Endometrium (tissue), 2 donors: ENCODE results near the gene ECE2.
A peak's percentile ranks its signal among the peaks of the same experiment; 100 is the strongest.

Experiments used
- FAIRE-seq: peaks from 2 replicates; lab custom pipeline; 2012; peaks lifted over from hg19 to GRCh38; lab: Jason Lieb, UNC
- donor health status: control.
- donor health status: control.

ECE2 gene

DNA sequence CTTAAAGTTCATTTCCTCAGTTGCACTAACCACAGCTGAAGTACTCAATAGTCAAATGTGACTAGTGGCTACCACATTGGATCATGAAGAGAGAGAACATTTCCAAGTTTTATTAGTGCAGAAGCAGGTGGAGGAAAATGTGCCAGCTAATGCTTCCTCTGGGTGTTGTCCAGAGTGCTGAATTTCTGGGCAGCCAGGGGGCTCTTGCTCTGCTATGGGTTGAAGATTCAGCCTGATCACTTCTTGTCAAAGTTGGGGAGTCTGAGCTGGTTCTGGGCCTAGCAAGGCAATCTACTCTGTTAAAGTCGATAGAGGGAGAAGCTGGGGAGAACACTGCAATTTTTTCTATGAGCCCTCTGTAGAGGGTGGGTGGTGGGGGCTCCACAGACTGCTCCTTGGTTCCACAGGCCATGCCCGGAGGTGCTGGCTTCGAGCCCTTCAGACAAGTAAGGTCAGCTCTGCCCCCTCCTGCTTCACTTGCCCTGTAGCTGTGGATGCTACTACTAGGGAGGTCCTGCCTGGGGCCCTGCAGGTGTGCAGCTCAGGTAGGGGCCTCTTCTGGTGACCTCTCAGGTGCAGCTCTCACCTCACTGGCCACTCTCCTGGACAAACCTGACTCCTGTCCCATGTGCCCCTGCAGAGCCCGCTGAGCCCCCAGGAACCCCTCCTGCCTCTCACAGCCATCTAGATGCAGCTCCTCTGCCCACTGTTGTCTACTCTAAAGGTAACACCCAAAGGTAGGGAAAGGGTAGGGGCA, 35.3 kb upstream of the ECE2 start:
- no peak for FAIRE-seq

DNA sequence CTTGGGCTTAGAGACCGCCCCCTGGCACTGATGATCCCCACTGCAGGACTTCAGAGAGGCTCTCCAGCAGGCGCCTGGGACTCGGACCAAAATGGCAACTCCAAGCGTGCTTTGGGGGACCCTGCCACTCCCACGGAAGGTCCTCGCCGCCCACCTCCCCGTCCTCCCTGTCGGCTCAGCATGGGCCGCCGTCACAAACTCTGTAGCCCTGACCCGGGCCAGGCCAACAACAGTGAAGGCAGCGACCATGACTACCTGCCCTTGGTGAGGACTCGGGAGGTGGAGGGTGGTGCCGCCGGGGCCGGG, 34.7 kb upstream of the ECE2 start:
- FAIRE-seq = no peak

DNA sequence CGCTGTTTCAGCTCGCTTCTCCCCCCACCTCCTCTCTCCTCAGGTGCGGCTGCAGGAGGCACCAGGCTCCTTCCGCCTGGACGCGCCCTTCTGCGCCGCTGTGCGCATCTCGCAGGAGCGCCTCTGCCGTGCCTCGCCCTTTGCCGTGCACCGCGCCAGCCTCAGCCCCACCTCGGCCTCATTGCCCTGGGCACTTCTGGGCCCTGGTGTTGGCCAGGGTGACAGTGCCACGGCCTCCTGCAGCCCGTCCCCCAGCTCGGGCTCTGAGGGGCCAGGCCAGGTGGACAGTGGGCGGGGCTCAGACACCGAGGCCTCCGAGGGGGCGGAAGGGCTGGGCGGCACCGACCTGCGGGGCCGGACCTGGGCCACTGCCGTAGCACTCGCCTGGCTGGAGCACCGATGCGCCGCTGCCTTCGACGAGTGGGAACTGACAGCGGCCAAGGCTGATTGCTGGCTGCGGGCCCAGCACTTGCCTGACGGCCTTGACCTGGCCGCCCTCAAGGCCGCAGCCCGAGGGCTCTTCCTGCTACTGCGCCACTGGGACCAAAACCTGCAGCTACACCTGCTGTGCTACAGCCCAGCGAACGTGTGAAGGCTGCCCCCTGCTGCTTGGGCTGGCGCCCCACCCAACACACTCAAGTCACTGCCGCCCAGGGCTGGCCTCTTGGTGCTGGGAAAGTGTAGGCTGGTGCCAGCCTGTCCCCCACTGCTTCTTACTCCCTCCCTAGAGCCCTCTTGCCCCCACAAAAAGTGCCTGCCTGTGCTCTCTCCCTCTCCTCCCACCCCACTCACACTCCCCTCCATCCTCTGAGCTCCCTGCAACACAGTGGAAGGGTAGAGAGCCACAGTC, 34.1 kb upstream of the ECE2 start:
- FAIRE-seq = no peak

DNA sequence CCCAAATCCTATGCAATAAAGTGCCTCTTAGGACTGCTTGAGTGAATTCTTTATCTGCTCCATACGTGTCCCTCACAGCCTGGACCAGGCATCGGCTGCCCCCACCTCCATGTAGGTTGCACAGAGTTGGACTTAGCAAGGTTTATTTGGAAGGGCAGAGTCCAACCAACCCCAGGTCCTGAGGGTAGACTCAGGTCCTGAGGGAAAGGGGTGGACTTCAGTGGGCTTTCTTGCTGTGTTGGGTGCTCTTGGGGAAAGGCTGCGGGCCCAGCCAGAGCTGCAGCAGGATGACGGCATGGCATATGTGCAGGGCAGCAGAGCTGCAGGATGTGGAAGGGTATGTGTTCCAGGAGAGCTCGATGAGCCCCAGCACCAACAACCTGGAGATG, 33.5 kb upstream of the ECE2 start:
- FAIRE-seq = no peak

DNA sequence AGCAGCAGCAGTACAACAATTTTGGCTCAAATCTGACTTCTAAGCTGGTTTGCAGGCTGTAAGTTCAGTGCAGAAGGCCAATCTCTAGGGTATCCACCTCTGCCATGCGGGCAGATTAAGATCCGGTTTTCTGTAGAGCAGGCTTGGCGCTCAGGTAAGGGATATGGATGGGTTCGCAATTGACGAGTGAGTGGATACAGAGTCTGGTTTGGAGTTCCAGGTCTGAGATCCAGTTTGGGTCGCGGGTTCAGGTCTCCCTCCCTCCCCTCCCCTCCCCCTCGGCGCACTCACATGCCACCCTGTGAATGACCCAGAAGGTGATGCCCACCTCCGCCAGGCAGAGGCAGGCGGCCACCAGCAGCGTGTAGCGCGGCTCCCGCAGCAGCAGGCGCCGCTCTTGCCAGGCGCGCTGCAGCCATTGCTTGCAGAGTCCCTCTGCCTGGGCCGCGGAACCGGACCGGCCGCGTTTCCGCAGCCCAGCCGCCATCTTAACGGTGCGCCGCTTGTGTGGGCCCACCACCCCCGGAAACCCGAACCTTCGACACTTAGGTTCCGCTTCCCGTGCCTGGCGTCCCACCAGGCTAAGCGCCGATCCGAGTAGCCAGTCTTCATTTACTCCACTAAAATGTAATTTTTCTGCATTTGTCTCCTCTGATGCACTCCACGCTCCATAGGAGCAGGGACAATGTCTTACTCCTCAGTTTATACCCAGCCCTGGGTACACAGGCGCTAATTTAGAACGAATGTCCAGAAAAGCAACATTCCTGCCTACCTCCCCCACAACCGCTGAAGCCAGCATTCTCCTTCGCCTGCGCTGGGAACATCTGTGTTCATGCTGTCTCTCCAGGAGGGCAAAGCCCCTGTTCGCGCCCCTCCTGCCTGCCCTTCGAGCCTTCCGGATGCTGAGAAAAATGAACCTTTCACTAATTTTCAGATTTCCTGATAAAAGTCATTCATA, 27.1 kb upstream of the ECE2 start, which contains the start of gene ALG3:
TSS of gene ALG3 (minus strand) at position 509 of the 958 bp plus-strand sequence. CDS start at position 487, 22 bp downstream.
- no peak for FAIRE-seq

DNA sequence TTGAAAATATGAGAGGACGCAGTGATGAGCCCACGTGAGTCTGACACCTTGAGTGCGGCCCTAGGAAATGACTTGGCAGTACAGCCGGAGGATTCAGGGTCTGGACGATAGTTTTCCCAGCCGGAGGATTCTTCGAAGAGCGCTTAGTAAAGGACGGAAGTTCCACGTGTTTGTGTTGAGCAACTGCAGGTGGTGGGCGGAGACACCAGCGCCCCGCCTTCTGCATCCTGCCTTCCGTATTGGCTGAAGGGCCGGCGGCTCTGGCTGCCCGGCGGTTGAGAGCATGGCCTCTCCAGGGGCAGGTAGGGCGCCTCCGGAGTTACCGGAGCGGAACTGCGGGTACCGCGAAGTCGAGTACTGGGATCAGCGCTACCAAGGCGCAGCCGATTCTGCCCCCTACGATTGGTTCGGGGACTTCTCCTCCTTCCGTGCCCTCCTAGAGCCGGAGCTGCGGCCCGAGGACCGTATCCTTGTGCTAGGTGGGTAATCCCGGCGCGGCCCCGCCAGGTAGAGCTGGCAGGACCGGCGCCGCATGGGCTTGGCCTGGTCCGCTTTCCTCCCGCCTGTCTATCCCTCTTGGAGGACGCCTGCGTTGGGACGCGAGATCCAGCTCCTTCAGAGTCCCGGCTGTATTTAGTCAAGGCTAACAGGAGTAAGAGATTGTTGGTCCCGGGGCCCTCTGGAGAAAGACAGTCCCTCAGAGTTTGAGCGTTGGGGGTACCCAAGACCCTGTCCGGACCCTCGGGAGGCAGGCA, 26.2 kb upstream of the ECE2 start, which contains the start of gene EEF1AKMT4:
TSS of gene EEF1AKMT4 (plus strand) at position 261 of the 755 bp plus-strand sequence. CDS start at position 284, 23 bp downstream.
- FAIRE-seq = peak; percentile 77

DNA sequence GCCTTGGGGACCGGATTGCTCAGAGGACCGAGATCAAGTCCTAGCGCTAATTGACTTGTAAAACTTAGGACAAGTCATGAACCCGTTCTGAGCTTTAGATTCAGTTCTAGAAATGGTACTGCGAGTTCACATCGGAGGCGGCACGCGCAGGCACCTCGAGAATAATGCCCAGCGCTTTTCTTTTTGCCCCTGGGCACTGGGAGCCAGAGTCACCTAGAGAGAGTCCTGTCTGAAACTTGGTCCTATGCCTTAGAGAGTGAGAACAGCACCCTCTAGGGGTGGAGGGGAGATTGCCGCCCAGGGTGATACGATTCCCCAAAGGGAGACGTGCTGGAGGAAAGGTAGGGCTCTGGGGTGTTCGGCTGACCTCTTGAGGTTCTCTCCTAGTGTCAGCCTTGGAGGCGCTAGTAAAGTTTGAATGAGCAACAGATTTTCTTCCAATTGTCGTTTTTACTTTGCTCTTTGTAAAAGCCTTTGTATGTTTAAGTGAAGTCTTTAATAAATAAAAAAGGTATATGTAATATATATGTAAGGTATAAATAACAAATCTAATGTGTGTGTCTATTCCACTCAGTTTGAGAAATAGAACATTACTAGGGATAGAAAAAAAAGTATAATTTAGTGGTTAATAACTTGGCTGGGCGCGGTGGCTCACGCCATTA, 25.5 kb upstream of the ECE2 start:
- no peak for FAIRE-seq

DNA sequence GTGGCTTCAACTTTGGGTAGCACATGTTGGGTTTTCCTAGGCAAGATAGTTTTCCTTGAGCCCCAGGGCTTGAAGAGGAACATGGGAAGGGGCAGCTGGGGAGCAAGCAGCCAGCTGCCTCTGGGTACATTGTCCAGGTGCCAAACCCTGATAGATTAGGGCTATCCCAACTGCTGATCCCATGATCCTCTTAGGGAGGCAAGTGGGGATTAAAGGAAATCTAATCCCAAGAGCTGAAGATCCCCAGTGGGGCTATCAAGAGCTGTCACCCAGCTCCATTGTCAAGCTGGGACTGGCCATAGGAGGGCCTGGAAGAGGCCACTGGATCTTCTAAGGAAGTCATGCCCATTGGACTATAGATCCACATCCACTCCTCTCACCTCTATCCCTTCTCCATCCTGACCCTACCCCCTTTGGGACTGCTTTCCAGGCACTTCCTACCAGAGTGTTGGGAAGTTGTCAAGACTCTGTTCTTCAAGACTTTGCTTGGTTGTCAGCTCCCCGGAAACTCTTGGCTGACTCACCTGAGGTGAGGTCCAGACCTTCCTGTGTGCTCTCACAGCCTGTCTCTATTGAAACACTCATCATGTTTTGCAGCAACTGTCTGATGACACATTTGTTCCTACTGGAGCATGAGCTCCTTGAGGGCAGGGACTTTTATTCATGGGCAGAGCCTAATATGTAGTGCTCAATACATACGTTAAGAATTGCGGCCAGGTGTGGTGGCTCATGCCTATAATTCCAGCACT, 20.4 kb upstream of the ECE2 start:
- FAIRE-seq = no peak

DNA sequence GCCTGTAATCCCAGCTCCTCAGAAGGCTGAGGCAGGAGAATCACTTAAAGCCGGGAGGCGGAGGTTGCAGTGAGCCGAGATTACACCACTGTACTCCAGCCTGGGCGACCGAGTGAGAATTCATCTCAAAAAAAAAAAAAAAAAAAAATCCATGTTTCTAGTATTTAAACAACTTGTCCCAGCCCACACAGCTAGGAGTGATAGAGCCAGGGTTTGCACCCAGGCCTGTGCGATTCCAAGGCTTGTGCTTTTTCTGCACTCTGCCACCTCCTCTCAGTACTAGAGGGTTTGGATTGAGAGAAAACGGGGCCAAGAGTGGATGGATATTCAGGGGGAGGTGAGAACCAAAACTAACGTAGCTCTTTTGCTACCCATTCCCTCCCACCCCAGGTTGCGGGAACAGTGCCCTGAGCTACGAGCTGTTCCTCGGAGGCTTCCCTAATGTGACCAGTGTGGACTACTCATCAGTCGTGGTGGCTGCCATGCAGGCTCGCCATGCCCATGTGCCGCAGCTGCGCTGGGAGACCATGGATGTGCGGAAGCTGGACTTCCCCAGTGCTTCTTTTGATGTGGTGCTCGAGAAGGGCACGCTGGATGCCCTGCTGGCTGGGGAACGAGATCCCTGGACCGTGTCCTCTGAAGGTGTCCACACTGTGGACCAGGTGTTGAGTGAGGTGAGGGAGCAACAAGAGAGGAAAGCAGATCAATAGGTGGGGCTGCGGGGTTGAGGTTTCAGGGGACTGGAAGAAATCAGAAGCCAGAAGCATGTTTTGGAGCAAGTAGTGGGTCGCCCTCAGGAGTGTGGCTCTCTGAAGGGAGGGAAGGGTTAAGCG, 18.5 kb upstream of the ECE2 start:
- FAIRE-seq = no peak

DNA sequence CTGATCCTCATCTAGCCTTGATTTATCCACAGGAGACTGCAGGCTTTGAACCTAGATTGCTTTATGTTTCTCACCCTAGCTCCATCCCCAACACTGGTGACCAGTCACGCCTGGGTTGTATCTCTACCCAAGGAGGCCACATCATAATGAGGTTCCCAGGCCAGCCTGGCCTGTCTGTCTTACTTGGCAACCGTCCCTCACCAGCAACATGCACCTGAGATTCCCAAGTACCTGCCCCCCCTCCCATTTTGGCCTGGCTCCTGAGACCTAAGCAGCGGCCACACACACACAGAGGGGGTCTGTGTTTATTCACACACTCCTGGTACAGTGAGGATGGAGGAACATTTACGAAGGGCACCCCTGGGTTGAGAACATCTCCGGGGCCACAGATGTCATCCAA, 16.9 kb upstream of the ECE2 start:
- no peak for FAIRE-seq

DNA sequence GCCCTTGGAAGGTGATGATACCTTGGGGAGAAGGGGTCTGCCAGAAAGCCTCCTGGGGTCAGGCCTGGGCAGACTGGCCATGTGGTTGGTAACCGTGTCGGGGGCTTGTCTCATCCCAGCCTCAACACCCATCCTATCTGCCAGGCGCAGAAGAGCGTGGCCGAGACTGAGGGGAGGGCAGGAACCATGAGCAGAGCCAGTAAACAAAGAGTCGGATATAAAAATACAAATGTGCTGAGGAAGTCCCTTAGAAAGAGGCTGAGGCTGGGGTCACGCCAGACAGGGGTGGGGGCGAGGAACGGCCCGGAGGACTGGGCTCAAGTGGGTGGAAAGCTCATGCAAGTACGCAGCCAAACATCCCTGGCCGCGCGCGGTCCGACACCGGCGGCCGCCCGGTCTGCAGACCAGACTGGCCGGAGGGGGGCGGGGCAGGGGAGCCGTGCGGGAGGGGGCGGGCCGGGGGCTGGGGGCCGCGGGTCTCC, 16.4 kb upstream of the ECE2 start:
- no peak for FAIRE-seq

DNA sequence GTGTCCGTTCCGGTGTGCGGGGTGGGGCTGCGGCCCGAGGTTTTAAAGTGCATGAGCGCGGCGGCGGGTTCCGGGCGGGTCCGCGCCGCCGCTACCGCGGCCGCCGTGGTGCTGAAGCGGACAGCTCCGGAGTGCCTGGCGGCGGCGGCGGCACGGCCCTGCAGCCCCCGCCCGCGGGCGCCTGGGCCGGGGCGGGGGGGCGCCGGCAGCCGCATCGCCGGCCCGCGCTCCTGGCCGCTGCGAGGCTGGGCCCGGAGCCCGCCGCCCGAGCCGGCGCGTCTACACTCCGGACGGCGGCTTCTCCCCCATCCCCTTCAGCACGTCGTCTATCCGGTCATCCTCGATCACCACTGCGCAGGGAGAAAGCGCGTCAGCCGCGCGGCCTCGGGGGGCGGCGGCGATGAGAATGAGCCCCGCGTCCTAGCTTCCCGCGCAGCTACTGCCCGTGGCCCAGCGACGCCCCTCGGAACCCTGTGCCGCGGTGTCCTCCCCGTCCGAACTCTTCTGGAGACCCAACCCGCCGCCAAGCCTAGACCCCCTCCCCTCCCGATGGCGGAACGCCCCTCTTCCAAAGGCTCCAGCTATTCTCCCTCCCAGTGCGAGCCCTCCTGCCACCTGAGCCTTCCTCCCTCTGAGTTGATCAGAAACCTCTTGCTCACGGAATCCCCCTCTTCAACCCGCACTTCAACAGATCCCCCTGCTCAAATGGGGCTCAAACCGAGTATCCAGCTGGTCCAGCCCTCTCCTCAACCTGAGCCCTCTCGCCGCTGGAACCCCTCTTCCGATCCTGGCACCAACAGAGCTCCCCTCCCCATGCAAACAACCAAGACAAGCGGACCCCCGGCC, 15.7 kb upstream of the ECE2 start:
- no peak for FAIRE-seq

DNA sequence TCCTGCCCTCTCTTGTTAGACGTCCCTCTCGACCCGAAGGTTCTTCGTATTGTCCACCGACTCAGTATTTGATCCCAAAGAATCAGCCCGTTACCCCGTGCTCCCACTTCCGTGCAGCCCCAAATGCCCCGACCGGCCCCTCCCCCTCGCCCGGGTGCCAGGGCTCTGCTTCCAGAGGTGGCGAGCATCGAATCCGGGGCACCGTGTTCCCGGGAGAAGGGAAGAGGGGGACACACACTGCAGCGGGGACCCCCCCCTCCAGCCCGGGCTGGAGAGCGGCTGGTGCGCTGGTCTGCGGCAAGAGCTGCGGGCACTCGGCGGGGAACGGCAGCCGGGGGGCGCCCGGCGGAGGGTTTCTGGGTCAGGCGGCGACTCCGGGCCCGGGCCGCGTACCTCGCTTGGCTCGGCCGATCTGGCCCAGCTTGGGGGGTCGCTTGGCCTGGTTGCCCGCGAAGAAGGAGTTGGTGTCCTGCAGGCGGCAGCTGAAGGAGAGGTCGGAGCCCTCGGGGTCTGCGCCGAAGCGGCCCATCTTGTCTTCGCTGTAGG, 15.0 kb upstream of the ECE2 start:
- FAIRE-seq = no peak

DNA sequence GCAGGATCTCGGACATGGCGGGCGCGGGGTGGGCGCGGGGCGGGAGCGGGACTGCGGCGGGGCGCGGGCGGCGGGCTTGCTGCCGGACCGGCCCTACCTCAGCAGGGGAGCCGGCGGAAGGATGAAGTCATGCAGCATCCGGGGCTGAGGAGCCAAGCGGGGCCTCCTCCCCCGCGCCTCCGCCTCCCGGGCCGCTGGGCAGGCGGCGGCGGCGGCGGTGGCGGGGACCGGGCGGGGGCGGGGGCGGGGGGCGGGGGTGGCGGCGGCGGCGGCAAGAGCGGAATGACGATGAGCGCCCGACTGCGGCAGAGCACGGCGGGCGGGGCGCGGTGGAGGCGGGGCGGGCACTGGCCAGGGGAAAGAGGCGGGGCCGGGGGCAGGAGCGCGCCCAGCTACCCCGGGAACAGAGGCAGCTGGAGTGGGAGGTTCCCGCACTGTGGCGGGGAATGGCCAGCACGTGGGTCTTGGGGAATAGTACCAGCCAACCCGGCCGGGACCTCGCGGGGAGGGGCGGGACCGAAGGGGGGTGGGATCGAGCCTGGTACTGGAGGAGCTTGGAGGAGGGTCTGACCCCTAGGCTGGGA, 14.5 kb upstream of the ECE2 start, which contains the start of gene CAMK2N2:
TSS of gene CAMK2N2 (minus strand) at position 284 of the 584 bp plus-strand sequence. CDS start at position 16, 268 bp downstream.
- no peak for FAIRE-seq

DNA sequence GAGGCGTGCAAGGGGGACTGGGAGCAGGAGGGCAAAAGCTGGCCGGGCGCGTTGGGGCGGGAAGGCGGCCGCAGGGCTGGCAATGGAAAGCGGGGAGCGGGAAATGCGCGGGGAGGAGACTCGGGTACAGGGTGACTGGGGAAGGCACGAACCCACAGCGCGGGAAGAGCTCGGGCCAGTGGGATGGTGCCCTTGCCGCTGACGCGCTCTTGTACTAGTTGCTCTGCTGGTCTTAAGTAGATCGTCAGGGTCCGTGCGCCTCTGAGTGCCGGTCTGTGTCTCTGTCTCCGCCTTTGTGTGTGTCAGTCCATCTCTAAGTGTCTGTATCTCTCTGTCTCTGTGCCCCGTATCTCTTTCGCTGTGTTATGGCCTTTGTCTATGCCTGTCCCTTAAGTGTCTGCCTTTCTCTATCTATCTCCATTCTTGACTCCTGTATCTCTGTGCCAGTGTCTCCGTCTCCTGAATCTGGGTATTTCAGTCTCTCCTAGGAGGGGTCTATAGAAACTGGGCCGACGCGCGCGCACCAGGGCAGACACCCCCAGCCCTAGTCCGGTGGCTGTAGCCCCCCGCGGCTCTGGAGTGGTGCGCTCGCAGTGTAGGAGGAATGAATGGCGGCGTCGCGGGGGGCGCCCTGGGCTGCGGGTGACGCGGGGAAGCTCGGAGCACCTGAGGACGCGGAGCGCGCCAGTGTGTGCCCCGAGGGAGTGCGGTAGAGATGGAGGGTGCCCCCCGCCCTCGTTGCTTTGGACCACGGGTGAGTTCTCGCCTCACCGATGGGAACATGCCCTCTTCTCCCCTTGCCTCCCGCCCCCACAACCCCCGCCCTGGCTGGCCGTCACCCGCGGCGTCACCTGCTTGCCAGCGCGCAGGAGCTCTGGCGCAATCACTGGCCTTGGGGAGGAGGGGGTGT, 13.7 kb upstream of the ECE2 start:
- FAIRE-seq = no peak

DNA sequence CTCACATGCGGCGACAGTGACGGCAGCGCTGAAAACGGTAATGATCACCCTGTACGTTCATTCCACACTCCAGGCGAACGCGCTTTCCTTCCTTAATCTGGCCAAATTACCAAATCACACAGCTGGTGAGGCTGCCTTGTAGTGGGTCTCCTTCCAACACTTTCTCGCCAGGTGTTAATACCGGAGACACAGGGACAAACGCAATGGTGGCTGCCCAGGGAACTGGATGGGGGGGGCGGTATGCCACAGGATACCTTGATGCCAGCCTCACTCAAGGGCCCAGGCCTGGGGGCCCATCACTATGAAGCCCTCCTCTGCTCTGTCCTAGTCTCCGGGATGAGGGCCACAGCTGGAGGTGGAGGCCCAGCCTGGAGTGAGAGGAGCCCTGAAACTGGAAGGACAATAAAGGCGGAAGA, 13.1 kb upstream of the ECE2 start:
- no peak for FAIRE-seq
